HL-60 (cell line): ENCODE measurements around the gene NUTM2G.
"Not testable (repeated sequence)": the region's sequence is repeated elsewhere in the genome, so short reads cannot be mapped to it uniquely, and the experiment has no call there.

Source experiments
- POLR2AphosphoS5 ChIP-seq: IDR thresholded peaks from 2 replicates; pipeline ENCODE4 v1.6.1; 2012; ENCODE audit warnings: low read depth
- TF ChIP-seq, protein P1 (sequence below): IDR thresholded peaks from one replicate; pipeline ENCODE4 v1.5.1; 2011; ENCODE audit warnings: low read length, control low read depth, inconsistent platforms; ENCODE audit not compliant: insufficient read depth

DNA sequence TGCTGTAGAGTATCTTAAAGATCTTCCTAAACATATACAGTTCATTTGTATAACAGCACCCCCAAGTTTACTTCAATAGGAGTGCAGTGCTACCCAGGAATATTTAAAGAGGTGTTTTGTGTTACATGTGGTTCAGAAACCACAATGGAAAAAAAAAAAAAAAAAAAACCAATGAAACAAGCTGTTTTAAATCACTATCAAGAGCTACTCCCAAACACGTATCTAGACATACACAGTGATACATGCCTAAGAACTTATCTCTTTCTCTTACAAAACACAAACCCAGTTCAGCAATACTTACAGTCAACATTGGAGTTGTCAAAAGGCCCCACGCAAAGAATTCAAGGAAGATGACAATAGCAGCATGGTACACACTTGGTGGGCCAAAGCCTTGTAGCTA, 43.9 kb downstream of the NUTM2G start:
- TF ChIP-seq, protein P1, sequence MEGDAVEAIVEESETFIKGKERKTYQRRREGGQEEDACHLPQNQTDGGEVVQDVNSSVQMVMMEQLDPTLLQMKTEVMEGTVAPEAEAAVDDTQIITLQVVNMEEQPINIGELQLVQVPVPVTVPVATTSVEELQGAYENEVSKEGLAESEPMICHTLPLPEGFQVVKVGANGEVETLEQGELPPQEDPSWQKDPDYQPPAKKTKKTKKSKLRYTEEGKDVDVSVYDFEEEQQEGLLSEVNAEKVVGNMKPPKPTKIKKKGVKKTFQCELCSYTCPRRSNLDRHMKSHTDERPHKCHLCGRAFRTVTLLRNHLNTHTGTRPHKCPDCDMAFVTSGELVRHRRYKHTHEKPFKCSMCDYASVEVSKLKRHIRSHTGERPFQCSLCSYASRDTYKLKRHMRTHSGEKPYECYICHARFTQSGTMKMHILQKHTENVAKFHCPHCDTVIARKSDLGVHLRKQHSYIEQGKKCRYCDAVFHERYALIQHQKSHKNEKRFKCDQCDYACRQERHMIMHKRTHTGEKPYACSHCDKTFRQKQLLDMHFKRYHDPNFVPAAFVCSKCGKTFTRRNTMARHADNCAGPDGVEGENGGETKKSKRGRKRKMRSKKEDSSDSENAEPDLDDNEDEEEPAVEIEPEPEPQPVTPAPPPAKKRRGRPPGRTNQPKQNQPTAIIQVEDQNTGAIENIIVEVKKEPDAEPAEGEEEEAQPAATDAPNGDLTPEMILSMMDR = not testable (repeated sequence)
- TF ChIP-seq POLR2AphosphoS5 = not testable (repeated sequence)
